ENCODE measurements around the gene DLX4. TPM values are rescaled to one million over a fixed set of nuclear protein-coding genes. Genes with fewer than 3 reads are reported as not detected.

The DLX4 gene
- total RNA-seq, 1 experiment from 2014 or later: 2.5 TPM

- no peak overlapping the region for H2AFZ ChIP-seq (ENCODE audit: low read length)
- no peak overlapping the region for H2BK12ac ChIP-seq (ENCODE audit: insufficient read length, low read depth, low read length)
- no peak overlapping the region for H3K4me3 Mint-ChIP-seq
Observed at GRCh38 chr17:50020841-50021599, 52.0 kb downstream of the DLX4 start.

More at GRCh38 chr17:50020841-50021599, 52.0 kb downstream of the DLX4 start:
- peaks cover 21% of the 10 kb centered on the region for H3K27me3 Mint-ChIP-seq (ENCODE audit: low read depth)
- H2BK5ac ChIP-seq (ENCODE audit: insufficient read length, low read length): no peak overlapping the region
- H3K23ac ChIP-seq (ENCODE audit: insufficient read length, low read depth, low read length): no peak overlapping the region
- H3K4ac ChIP-seq (ENCODE audit: low read depth, low read length): no peak overlapping the region
- H4K20me1 ChIP-seq (ENCODE audit: control insufficient read depth, insufficient read depth, insufficient read length): no peaks in the 10 kb centered on the region
- no peak overlapping the region for H4K91ac ChIP-seq (ENCODE audit: insufficient read length, low read depth, low read length)
- no peaks in the 10 kb centered on the region for H3K9me3 ChIP-seq (ENCODE audit: control insufficient read depth, low read depth, low read length)
- H2AK5ac ChIP-seq (ENCODE audit: insufficient read length, low read length): no peak overlapping the region
- no peaks in the 10 kb centered on the region for H3K79me1 ChIP-seq (ENCODE audit: insufficient read depth, low read depth, low read length, poor library complexity, severe bottlenecking)
- no peak overlapping the region for H3K14ac ChIP-seq (ENCODE audit: insufficient read depth, low read length)
- H3K9me3 Mint-ChIP-seq: no peaks in the 10 kb centered on the region; a peak in 1 of 5 replicates
- H3K27me3 ChIP-seq (ENCODE audit: insufficient read depth, low read length): no peaks in the 10 kb centered on the region
- no peak overlapping the region for H3K4me2 ChIP-seq (ENCODE audit: insufficient read depth, insufficient read length, low read length)
- no peak overlapping the region for H4K8ac ChIP-seq (replicated peaks; ENCODE audit: insufficient read length, low read depth, low read length)
- H3K9ac ChIP-seq (ENCODE audit: extremely low read depth, insufficient read length, low read length): no peak overlapping the region
- H4K5ac ChIP-seq (ENCODE audit: insufficient read length, low read depth, low read length): no peak overlapping the region
- no peak overlapping the region for H2BK20ac ChIP-seq (ENCODE audit: low read depth, low read length, poor library complexity, severe bottlenecking)
- no CpG with 5 or more reads among the region's 13 CpGs for WGBS (ENCODE audit: extremely low coverage, insufficient read length, low lambda C conversion rate)
- H3K36me3 Mint-ChIP-seq (ENCODE audit: insufficient read depth in 1 of 3, low read depth in 3 of 3): no peaks in the 10 kb centered on the region
- H3K27ac ChIP-seq (ENCODE audit: insufficient read length, low read depth, low read length): no peak overlapping the region
- DNase-seq: no peak
- H3K4me1 ChIP-seq (ENCODE audit: insufficient read depth, low read length): no peaks in the 10 kb centered on the region
- no peak overlapping the region for H3K27ac Mint-ChIP-seq
- H3K4me1 Mint-ChIP-seq: no peaks in the 10 kb centered on the region
- H2BK120ac ChIP-seq (ENCODE audit: low read depth, low read length, poor library complexity, severe bottlenecking): no peak overlapping the region
- H2BK15ac ChIP-seq (ENCODE audit: low read depth, low read length): no peak overlapping the region
- H3T11ph ChIP-seq (ENCODE audit: low read length): no peak overlapping the region
- no peaks in the 10 kb centered on the region for H3K79me2 ChIP-seq (ENCODE audit: insufficient read depth, low read length)
- H3K56ac ChIP-seq (ENCODE audit: insufficient read length, low read depth, low read length): no peak overlapping the region
- no peaks in the 10 kb centered on the region for H3K23me2 ChIP-seq (ENCODE audit: insufficient read length, low read depth, low read length, poor library complexity, severe bottlenecking)
- no peak for TF ChIP-seq CTCF (conservative IDR thresholded peaks at IDR 0.05)
- H3K18ac ChIP-seq (ENCODE audit: insufficient read length, low read depth, low read length): no peak overlapping the region

All from H9 (cell line).